Osteoblast (primary cell): Measurements from ENCODE around the gene ADCY5. TPM values are rescaled to one million over a fixed set of nuclear protein-coding genes. Genes with fewer than 3 reads are reported as not detected.

Experiments
- DNase-seq: peaks from one replicate; pipeline ENCODE4 v3.0.0; 2011; ENCODE audit warnings: low spot score, mixed read lengths; ENCODE audit not compliant: insufficient read length; ENCODE audit errors: missing footprints
- H2AFZ ChIP-seq: 2 replicates; pipeline ENCODE4 v1.6.0; 2011; ENCODE audit warnings: mild to moderate bottlenecking, low read length
- H3K27ac ChIP-seq: 2 replicates; pipeline ENCODE4 v1.5.1; 2011; ENCODE audit warnings: mild to moderate bottlenecking, low read depth, low read length, moderate library complexity
- H3K27me3 ChIP-seq: 2 replicates; pipeline ENCODE4 v1.6.0; 2012; ENCODE audit warnings: mild to moderate bottlenecking, control low read depth, inconsistent platforms, low read length, moderate library complexity; ENCODE audit not compliant: insufficient read depth
- H3K36me3 ChIP-seq: 2 replicates; pipeline ENCODE4 v1.5.1; 2011; ENCODE audit warnings: mild to moderate bottlenecking, low read length, control low read depth, moderate library complexity; ENCODE audit not compliant: insufficient read depth
- H3K4me1 ChIP-seq: 2 replicates; pipeline ENCODE4 v1.5.1; 2011; ENCODE audit warnings: mild to moderate bottlenecking, low read length, control low read depth, moderate library complexity; ENCODE audit not compliant: insufficient read depth
- H3K4me2 ChIP-seq: 2 replicates; pipeline ENCODE4 v1.6.0; 2011; ENCODE audit warnings: mild to moderate bottlenecking, low read length; ENCODE audit not compliant: insufficient read depth
- H3K4me3 ChIP-seq: fragments of 200-600 bp; sonication (generic); 3 replicates; pipeline ENCODE4 v1.5.1; 2012; ENCODE audit warnings: mild to moderate bottlenecking, low read length, inconsistent platforms; ENCODE audit not compliant: insufficient read depth
- H3K79me2 ChIP-seq: 2 replicates; pipeline ENCODE4 v1.6.0; 2012; ENCODE audit warnings: mild to moderate bottlenecking, low read length, control low read depth, inconsistent platforms; ENCODE audit not compliant: insufficient read depth
- H3K9me3 ChIP-seq: 2 replicates; pipeline ENCODE4 v1.5.1; 2011; ENCODE audit warnings: low read depth, low read length, control low read depth
- H4K20me1 ChIP-seq: 2 replicates; pipeline ENCODE4 v1.6.0; 2012; ENCODE audit warnings: mild to moderate bottlenecking, low read length, control low read depth; ENCODE audit not compliant: insufficient read depth
- total RNA-seq: library from RNA; depleted of rRNA; stranded (reverse); fragments of >200 nt; gene quantifications from 2 replicates; pipeline ENCODE4 v1.2.3, GENCODE V29; 2012
- TF ChIP-seq, protein P1 (sequence below): IDR thresholded peaks from 2 replicates; pipeline ENCODE4 v1.5.1; 2011; ENCODE audit warnings: mild to moderate bottlenecking, low read depth, low read length, moderate library complexity; ENCODE audit errors: extremely low read depth

The ADCY5 gene
- total RNA-seq, 1 donor, result 0.72 TPM

DNA sequence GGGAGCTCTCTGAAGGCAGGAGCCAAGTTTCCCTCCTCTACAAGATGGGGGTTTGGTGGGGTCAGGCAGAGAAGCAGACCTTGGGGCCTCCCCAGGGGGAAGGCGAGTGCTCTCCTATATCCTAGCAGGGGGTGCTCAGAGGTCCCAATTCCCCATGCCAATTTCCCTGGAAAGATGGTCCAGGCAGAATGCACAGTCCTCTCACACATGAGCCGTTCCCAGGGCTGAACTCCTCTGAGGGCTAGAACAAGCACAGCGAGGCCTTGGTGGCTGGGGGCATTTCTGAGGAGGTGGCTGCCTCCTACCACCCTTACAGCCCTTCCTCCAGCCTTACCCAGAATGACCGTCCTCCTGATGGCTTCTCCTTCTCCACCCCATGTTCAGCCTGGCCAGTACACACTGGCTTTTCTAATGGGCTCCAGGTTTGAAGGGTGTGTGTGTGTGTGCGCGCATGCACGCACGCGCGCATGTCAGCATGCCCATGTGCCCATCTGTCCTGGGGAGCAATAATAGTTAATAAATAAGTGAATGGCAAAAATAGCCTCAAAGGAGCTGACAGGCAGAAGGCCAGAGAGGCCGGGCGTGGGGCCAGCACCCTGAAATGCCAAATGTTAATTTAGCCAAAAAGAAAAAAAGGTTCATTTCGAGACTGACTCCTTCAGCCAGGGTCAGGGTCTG, 24.4 kb downstream of the ADCY5 start:
- H2AFZ ChIP-seq, result no peak overlapping the region
- no peaks in the 10 kb centered on the region for H3K9me3 ChIP-seq
- H3K4me2 ChIP-seq, result no peak overlapping the region
- TF ChIP-seq, protein P1, sequence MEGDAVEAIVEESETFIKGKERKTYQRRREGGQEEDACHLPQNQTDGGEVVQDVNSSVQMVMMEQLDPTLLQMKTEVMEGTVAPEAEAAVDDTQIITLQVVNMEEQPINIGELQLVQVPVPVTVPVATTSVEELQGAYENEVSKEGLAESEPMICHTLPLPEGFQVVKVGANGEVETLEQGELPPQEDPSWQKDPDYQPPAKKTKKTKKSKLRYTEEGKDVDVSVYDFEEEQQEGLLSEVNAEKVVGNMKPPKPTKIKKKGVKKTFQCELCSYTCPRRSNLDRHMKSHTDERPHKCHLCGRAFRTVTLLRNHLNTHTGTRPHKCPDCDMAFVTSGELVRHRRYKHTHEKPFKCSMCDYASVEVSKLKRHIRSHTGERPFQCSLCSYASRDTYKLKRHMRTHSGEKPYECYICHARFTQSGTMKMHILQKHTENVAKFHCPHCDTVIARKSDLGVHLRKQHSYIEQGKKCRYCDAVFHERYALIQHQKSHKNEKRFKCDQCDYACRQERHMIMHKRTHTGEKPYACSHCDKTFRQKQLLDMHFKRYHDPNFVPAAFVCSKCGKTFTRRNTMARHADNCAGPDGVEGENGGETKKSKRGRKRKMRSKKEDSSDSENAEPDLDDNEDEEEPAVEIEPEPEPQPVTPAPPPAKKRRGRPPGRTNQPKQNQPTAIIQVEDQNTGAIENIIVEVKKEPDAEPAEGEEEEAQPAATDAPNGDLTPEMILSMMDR, result no peak
- no peak overlapping the region for H3K4me3 ChIP-seq
- H3K27ac ChIP-seq, result no peak overlapping the region
- peak; percentile 60 for DNase-seq
- no peaks in the 10 kb centered on the region for H3K79me2 ChIP-seq
- no peaks in the 10 kb centered on the region for H3K36me3 ChIP-seq
- H3K27me3 ChIP-seq, result peaks cover 24% of the 10 kb centered on the region
- no peaks in the 10 kb centered on the region for H4K20me1 ChIP-seq
- H3K4me1 ChIP-seq, result no peaks in the 10 kb centered on the region

DNA sequence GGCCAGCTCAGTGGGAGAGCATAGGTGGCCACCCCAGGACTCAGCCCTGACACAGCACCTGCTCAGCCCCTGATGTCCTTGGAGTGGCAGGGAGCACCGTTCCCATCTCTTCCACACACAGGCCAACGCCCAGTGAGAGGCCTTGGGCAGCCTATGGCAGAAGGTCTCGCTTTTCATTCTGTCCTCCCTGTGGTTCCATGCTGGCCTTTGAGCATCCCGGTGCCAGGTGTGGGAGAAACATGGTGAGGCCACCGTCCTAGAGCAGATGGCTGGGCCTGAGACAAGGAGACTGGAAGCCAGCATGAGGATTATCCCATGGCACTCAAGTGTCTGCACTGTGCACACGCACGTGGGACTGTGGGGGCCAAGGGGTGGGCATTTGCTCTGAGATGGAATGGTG, 25.1 kb downstream of the ADCY5 start:
- H3K4me3 ChIP-seq, result no peak overlapping the region
- peaks cover 28% of the 10 kb centered on the region for H3K27me3 ChIP-seq
- TF ChIP-seq, protein P1, result no peak
- H3K4me1 ChIP-seq, result no peaks in the 10 kb centered on the region
- H3K9me3 ChIP-seq, result no peaks in the 10 kb centered on the region
- H3K4me2 ChIP-seq, result no peak overlapping the region
- H2AFZ ChIP-seq, result no peak overlapping the region
- no peak overlapping the region for H3K27ac ChIP-seq
- DNase-seq, result no peak
- no peaks in the 10 kb centered on the region for H3K36me3 ChIP-seq
- H3K79me2 ChIP-seq, result no peaks in the 10 kb centered on the region
- H4K20me1 ChIP-seq, result no peaks in the 10 kb centered on the region

DNA sequence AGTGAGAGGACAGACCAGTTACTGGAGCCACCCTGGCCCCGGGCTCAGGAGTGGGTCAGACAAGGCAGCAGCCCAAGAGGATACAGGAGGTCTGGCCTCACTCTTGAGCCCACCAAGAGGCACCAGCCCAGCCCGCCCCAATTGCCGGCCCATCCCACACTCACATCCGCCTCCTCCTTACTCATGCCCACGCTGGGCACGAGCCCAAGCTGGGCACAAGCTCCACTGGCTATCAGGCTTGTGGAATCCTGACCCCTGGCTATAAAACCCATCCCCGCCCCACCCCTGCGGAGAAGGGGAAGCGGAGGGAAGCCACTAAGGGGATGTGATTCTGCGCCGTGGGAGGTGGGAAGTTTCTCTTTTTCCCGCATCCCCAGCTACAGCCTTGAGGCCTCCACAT, 25.9 kb downstream of the ADCY5 start:
- no peak overlapping the region for H2AFZ ChIP-seq
- no peaks in the 10 kb centered on the region for H3K4me1 ChIP-seq
- H3K4me2 ChIP-seq, result no peak overlapping the region
- peaks cover 28% of the 10 kb centered on the region for H3K27me3 ChIP-seq
- peak; percentile 29 for DNase-seq
- no peaks in the 10 kb centered on the region for H3K9me3 ChIP-seq
- no peaks in the 10 kb centered on the region for H3K36me3 ChIP-seq
- H3K4me3 ChIP-seq, result no peak overlapping the region
- TF ChIP-seq, protein P1, result no peak
- H3K79me2 ChIP-seq, result no peaks in the 10 kb centered on the region
- H3K27ac ChIP-seq, result no peak overlapping the region
- H4K20me1 ChIP-seq, result no peaks in the 10 kb centered on the region

DNA sequence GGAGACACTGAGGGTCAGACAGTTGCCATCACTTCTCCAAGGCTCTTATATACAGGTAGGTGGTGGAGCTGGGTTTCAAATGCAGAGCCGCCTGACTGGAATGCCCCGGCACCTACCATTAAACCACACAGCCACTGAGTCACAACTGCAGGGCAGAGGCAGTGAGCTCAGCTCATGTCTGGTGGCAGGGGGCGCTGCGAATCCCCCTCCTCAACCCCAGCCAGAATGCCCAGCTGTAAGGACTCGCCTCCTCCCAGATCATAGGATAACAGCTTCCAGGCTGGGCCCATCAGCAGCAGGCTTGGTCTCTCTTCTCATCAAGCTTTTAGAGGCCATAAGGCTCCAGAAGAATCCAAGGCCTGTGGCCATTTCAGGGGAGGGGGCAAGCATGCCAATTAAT, 26.4 kb downstream of the ADCY5 start:
- H3K4me2 ChIP-seq, result no peak overlapping the region
- no peak overlapping the region for H3K27ac ChIP-seq
- H3K4me1 ChIP-seq, result no peaks in the 10 kb centered on the region
- no peak overlapping the region for H3K4me3 ChIP-seq
- H3K36me3 ChIP-seq, result no peaks in the 10 kb centered on the region
- H3K27me3 ChIP-seq, result peaks cover 23% of the 10 kb centered on the region
- no peaks in the 10 kb centered on the region for H3K79me2 ChIP-seq
- H2AFZ ChIP-seq, result no peak overlapping the region
- DNase-seq, result peak; percentile 58
- no peaks in the 10 kb centered on the region for H4K20me1 ChIP-seq
- TF ChIP-seq, protein P1, result no peak
- H3K9me3 ChIP-seq, result no peaks in the 10 kb centered on the region
